ENCODE results near the gene INO80. TPM values are rescaled to one million over a fixed set of nuclear protein-coding genes. Genes with fewer than 3 reads are reported as not detected.

INO80 gene
- total RNA-seq, 2 donors from 2014 or later, result 14.8 to 17.5 TPM

DNA sequence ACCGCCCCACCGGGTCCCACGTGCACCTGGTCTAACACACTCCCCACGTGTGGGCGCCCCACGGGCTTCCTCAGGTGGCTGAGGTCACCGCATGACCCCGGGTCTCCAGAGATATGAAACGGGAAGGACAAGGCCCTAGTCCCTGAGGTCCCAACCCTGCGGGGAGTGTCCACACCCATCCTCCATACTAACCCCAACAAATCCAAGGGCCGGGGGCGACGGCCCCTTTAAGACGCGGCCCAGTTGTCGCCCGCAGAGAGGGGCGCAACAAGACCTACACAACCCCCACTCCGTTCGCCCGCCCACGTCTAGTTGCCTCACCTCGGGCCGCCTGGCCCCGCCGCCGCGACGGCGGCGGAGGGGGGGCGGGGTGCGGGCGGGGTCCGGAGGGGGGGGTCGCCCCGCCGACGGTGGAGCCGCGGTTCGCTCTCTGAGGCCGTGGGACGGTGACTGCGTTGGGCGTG lies 396 bp downstream of the INO80 start:
- H3K27ac Mint-ChIP-seq, result peak overlapping the region; percentile 95
- TF ChIP-seq, protein P1, sequence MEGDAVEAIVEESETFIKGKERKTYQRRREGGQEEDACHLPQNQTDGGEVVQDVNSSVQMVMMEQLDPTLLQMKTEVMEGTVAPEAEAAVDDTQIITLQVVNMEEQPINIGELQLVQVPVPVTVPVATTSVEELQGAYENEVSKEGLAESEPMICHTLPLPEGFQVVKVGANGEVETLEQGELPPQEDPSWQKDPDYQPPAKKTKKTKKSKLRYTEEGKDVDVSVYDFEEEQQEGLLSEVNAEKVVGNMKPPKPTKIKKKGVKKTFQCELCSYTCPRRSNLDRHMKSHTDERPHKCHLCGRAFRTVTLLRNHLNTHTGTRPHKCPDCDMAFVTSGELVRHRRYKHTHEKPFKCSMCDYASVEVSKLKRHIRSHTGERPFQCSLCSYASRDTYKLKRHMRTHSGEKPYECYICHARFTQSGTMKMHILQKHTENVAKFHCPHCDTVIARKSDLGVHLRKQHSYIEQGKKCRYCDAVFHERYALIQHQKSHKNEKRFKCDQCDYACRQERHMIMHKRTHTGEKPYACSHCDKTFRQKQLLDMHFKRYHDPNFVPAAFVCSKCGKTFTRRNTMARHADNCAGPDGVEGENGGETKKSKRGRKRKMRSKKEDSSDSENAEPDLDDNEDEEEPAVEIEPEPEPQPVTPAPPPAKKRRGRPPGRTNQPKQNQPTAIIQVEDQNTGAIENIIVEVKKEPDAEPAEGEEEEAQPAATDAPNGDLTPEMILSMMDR (conservative IDR thresholded peaks at IDR 0.05), result no peak
- peak overlapping the region; percentile 83 for H3K4me3 ChIP-seq (ENCODE audit: low read length)
- H3K36me3 ChIP-seq (ENCODE audit: control insufficient read depth, insufficient read depth, low read length), result peaks cover 23% of the 10 kb centered on the region
- peak overlapping the region; percentile 98 for H3K27ac ChIP-seq (ENCODE audit: low read depth, low read length)
- peaks cover 8% of the 10 kb centered on the region for H3K4me1 Mint-ChIP-seq
- DNase-seq, result peak; percentile 84
- H3K27me3 ChIP-seq (ENCODE audit: control insufficient read depth, insufficient read depth, low read length, poor library complexity, severe bottlenecking), result no peaks in the 10 kb centered on the region
- no peaks in the 10 kb centered on the region for H3K9me3 ChIP-seq (ENCODE audit: control insufficient read depth, low read length)
- peak overlapping the region; percentile 95 for H3K4me3 Mint-ChIP-seq
- H3K9me3 Mint-ChIP-seq, result no peaks in the 10 kb centered on the region
- H3K9ac ChIP-seq (ENCODE audit: extremely low read depth, low read length, poor library complexity, severe bottlenecking), result peak overlapping the region; percentile 99
- no peaks in the 10 kb centered on the region for H3K27me3 Mint-ChIP-seq (ENCODE audit: insufficient read depth)
- H3K36me3 Mint-ChIP-seq (ENCODE audit: low read depth), result peaks cover 11% of the 10 kb centered on the region
- no peaks in the 10 kb centered on the region for H3K4me1 ChIP-seq (ENCODE audit: control insufficient read depth, insufficient read depth, low read length)
- 0% methylated on average over 7 to 46 of the region's 46 CpGs for WGBS, 2 experiments (ENCODE audit: insufficient coverage in 1 of 2, insufficient read length in 1 of 2)

GRCh38 chr15:41115161-41115651 lies 874 bp downstream of the INO80 start:
- Histone ChIP-seq H3K9ac (ENCODE audit: extremely low read depth, low read length, poor library complexity, severe bottlenecking) (peak overlapping the region; percentile 99), H3K4me3 (ENCODE audit: low read length) (peak overlapping the region; percentile 83), H3K36me3 (ENCODE audit: control insufficient read depth, insufficient read depth, low read length) (peaks cover 28% of the 10 kb centered on the region), H3K4me1 (ENCODE audit: control insufficient read depth, insufficient read depth, low read length) (no peaks in the 10 kb centered on the region), H3K27ac (ENCODE audit: low read depth, low read length) (peak overlapping the region; percentile 98), H3K27me3 (ENCODE audit: control insufficient read depth, insufficient read depth, low read length, poor library complexity, severe bottlenecking) (no peaks in the 10 kb centered on the region), H3K9me3 (ENCODE audit: control insufficient read depth, low read length) (no peaks in the 10 kb centered on the region)
- no peaks in the 10 kb centered on the region for H3K9me3 Mint-ChIP-seq
- peaks cover 11% of the 10 kb centered on the region for H3K36me3 Mint-ChIP-seq (ENCODE audit: low read depth)
- H3K4me3 Mint-ChIP-seq, result peak overlapping the region; percentile 95
- peaks cover 8% of the 10 kb centered on the region for H3K4me1 Mint-ChIP-seq
- TF ChIP-seq, protein P1 (conservative IDR thresholded peaks at IDR 0.05), result peak; percentile 49
- DNase-seq, result peak; percentile 74
- H3K27ac Mint-ChIP-seq, result peak overlapping the region; percentile 95
- 0% methylated on average over 7 to 10 of the region's 10 CpGs for WGBS, 2 experiments (ENCODE audit: insufficient coverage in 1 of 2, insufficient read length in 1 of 2)
- no peaks in the 10 kb centered on the region for H3K27me3 Mint-ChIP-seq (ENCODE audit: insufficient read depth)

- peak overlapping the region; percentile 32 for H3K27ac Mint-ChIP-seq
- no peak for DNase-seq
Observed at GRCh38 chr15:41106947-41107346, 9.1 kb downstream of the INO80 start.

More at GRCh38 chr15:41106947-41107346, 9.1 kb downstream of the INO80 start:
- peaks cover 28% of the 10 kb centered on the region for H3K36me3 Mint-ChIP-seq (ENCODE audit: low read depth)
- Histone ChIP-seq H3K27ac (ENCODE audit: low read depth, low read length) (no peak overlapping the region), H3K4me3 (ENCODE audit: low read length) (no peak overlapping the region), H3K36me3 (ENCODE audit: control insufficient read depth, insufficient read depth, low read length) (peaks cover 39% of the 10 kb centered on the region), H3K4me1 (ENCODE audit: control insufficient read depth, insufficient read depth, low read length) (peaks cover 3% of the 10 kb centered on the region), H3K9ac (ENCODE audit: extremely low read depth, low read length, poor library complexity, severe bottlenecking) (no peak overlapping the region), H3K9me3 (ENCODE audit: control insufficient read depth, low read length) (no peaks in the 10 kb centered on the region), H3K27me3 (ENCODE audit: control insufficient read depth, insufficient read depth, low read length, poor library complexity, severe bottlenecking) (no peaks in the 10 kb centered on the region)
- H3K9me3 Mint-ChIP-seq, result no peaks in the 10 kb centered on the region
- peaks cover 7% of the 10 kb centered on the region for H3K4me1 Mint-ChIP-seq
- WGBS, 2 experiments (ENCODE audit: insufficient coverage in 1 of 2, insufficient read length in 1 of 2), result 81 to 84% methylated on average over 4 to 5 of the region's 5 CpGs
- TF ChIP-seq, protein P1 (conservative IDR thresholded peaks at IDR 0.05), result no peak
- no peak overlapping the region for H3K4me3 Mint-ChIP-seq
- H3K27me3 Mint-ChIP-seq (ENCODE audit: insufficient read depth), result no peaks in the 10 kb centered on the region
